HG02759 (cell line): Measurements from ENCODE around the gene TBC1D19.

Experiments
- ATAC-seq: cut with Tn5 transposase; IDR thresholded peaks from one replicate; pipeline ENCODE4 v1.9.1; 2021; ENCODE audit warnings: mild to moderate bottlenecking, moderate library complexity; ENCODE audit not compliant: unreplicated experiment

TBC1D19 gene

GRCh38 chr4:26779224-26779623, 195.3 kb downstream of the TBC1D19 start:
- ATAC-seq = no peak

DNA sequence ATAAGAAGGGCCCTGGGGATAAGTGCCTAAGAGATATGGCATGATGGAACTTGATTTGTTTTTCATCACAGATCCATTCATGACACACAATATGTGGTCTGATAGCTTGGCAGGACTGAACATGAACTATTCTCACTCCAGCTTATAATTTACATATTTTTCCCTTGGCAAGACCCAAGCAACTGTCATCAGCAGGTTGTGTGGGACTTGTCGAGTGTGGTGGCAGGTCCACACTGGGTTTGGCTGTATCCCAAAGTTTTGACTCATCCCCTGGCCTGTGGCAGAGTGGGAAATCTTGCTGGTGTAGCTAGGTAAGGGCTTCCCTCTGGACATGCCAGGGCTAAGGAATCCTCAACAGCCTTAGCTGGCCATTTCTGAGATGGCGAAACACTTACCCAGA, 195.8 kb downstream of the TBC1D19 start:
- no peak for ATAC-seq

- peak; percentile 90 for ATAC-seq
These were observed 196.7 kb downstream of the TBC1D19 start for GRCh38 chr4:26780539-26780938.

- no peak for ATAC-seq
These were observed 198.4 kb downstream of the TBC1D19 start for GRCh38 chr4:26782168-26782829.

DNA sequence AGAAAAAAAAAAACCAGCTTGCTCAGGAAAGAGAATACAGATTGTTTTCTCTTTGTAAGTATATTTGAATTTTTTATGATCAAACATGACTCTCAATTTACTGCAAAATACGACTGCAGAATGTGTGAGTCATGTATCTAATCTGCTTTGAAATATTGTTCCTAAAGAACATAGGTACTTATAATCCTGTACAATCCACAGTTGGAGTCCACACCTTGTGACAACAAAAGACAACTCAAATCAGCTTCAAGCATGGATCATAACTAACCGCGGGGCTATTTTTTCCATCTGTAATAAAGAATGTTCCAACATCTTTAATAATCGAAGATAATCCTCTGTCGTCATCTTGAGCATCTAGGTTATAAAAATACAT, 198.9 kb downstream of the TBC1D19 start:
- no peak for ATAC-seq

- no peak for ATAC-seq
These were observed 200.5 kb downstream of the TBC1D19 start for GRCh38 chr4:26784207-26784865.

DNA sequence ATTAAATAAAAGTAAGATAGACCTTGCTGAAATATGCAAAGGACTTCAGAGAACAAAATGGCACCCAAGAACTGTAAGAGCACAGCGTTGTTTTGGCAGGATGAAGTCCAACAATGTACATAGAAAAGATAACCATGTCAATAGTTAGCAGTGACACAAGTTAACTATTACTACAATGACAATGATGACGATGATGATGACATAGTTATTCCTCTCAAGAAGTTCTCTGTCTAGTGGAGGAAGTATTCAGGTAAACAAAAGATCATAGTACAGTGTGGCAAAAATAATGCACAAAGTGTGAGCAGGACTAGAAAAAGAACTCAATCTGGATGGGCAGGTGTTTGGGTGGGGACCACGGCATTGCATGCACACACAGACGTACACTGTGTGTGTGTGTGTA, 201.4 kb downstream of the TBC1D19 start:
- no peak for ATAC-seq

- no peak for ATAC-seq
These were observed 201.9 kb downstream of the TBC1D19 start for GRCh38 chr4:26785810-26786209.

DNA sequence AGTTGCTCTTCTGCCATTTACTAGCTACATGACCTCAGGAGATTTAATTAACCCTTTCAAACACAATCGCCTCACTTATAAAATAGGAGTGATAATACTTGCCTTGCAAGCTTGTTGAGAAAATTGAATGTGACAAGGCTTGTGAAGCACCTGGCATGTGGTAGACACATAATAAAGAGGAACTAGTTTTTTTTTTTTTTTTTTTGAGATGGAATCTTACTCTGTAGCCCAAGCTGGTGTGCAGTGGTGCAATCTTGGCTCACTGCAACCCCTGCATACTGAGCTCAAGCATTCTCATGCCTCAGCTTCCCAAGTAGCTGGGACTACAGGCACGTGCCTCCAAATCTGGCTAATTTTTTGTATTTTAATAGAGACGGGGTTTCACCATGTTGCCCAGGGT, 203.0 kb downstream of the TBC1D19 start:
- no peak for ATAC-seq

DNA sequence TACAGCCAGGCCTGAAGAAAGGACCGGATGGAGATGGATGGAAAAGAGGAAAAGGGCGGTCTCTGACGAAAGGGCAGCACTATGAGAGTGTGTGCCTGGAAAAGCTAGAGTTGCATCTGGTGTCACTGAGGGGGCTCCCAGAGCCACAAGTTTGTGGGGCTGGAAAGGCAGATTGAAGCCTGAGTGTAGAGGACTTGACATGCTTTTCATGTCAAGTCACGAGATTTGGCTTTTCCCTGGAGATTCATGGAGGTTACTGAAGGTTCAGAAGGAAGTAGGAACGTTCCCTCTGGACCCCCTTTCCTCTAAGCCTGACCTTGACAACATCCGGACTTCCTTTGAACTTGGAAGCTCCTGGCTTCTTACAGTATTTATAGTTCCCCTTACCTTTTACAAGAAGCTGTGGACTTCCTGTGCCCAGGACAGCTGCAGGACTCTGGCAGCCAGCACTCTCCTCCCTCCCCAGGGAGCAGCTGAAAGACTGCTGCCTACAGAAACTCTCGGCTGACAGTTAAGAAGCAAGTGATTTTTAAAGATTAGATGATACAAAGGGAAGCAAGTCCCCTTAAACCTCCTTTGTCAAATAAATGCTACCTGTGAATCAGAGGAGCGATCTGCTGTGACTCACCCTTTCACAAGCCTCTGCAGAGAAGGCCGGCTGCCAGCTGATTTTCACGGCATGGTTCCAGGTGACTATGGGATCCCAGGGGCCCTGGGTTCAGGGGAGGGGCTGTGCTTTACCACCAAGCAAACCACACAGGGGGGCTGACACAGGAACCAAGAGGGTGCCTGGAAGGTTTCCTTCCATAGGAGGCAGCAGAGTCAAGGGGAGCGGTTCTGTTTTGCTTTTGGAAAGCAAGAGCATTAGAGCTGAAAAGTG, 203.8 kb downstream of the TBC1D19 start:
- peak; percentile 64 for ATAC-seq

DNA sequence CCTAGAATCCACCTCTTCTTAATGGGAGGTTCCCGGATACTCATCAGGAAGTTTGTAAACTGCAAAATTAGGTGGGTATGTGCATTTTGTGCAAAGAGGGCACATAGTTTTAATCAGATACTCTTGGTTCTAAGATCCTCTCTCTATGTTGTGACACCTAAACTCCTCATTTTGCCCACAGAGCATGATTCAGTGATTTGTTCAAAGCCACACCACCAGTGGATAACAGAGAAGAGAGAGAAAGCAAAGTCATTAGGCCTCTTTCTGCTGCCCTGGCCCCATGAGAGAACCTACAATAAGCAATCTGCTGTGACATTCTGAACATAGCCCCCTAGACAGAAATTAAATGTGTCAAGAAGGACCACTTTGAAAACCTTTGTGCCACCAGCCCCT, 204.5 kb downstream of the TBC1D19 start:
- peak; percentile 12 for ATAC-seq

DNA sequence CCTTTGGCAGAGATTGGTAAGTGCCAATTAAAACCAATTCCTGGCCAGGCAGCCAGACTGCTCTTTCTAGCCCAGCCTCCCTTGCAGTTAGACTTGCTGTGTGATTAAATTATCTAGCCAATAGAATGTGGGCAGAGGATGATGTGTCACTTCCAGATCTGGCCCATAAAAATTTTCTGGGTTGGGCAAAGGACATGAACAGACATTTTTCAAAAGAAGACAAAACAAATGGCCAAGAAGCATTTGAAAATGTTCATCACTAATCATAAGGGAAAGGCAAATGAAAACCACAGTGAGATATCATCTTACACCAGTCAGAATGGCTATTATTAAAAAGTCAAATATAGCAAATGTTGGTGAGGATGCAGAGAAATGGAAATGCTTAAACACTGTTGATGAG, 205.3 kb downstream of the TBC1D19 start:
- no peak for ATAC-seq

DNA sequence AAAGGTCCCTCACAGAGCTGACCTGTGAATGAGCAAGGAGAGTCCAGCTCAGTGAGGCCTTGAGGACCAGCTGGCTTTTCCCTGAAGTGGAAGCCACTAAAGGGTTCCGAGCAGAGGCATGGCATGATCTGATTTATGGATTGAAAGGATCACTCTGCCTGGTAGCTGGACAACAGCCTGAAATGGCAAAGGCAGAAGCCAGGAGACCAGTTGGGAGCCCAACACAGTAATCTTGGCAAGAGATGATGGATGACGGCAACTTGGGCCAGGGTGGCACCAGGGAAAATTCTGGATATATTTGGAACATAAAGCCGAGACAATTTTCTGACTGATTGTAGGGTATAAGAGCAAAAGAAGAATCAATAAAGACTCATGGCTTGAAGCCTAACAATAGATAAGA, 207.5 kb downstream of the TBC1D19 start:
- no peak for ATAC-seq

DNA sequence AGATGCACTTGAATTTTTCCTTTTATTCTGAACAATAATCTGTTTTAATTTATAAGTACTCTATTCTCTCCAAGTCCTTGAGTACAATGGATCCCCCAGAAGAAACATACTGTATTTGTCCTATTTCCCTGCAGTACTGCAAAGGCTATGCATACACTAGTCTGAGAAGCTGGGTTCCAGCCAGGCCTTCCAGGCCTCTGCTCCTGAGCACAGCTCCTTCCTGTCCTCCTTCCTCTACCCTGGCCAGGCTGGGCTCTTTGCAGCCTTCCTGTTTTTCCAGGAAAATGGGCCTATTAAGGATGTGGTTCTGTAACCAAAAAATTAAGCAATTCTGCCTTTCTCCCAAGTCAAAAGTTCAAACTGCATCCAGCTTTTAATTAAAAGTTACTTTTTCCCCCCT, 208.8 kb downstream of the TBC1D19 start:
- no peak for ATAC-seq

DNA sequence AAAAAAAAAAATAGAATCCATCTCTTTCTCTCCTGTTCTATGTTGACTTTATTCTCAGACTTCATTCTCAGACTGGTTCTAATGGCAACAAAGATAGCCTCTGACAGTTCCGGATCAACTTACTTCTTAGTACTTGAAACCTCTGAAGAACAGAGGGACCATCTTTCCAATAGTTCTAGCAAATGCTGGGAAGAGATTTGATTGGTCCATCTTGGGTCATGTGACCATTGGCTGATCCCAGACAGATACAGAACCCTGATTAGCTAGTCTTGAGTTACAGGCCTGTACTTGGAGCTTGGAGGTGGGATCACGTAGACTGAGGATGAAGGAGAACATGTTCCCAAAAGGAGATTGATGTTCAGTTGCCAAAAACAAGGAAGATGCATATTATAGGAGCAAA, 209.9 kb downstream of the TBC1D19 start:
- no peak for ATAC-seq

DNA sequence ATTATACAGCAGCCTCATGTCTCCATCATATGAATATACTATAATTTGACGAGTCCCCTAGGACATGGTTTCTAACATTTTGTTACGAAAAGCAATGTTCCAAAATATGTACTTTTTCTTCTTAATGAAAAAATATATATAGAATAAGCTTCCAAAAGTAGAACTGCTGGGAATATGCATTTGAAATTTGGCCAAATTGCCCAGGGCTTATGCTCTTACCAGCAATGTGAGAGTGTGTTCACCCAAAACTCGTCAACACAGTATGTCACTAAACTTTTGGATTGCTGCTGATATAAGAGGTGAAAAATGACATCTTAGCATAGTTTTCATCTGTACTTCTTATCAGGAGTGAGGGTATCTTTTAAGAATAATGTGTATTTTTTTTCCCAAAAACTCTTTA, 212.2 kb downstream of the TBC1D19 start:
- no peak for ATAC-seq

GRCh38 chr4:26802790-26803189, 218.9 kb downstream of the TBC1D19 start:
- no peak for ATAC-seq

DNA sequence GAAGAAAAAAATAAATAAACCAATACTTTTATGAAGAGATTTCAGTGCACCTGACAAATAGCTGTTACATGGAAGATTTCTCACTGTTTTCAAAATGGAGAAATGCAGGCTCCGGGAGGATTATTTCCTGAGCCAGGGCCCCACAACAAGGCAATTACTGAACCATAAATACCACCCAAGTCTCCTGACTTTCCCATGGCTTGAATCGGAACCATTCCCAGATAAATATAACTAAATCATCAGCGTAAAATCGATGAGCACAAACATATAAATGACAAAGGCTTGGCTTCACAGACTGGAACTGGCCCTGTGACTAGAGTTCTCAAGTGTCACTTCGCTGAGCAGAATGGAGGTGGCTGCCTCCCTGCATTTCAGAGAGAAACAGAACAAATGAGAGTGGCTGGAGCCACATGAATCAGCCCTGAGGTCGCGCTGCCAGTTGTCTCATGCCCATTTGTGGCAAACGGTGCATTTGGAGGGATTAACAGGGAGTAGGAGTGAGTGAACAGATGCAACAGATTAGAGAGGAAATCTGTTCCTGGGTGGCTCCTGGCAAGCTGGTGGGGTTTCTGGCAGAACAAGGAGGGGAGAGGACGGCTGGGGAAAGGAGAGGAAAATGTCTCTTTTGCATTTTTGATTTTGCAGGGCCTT, 219.5 kb downstream of the TBC1D19 start:
- no peak for ATAC-seq

DNA sequence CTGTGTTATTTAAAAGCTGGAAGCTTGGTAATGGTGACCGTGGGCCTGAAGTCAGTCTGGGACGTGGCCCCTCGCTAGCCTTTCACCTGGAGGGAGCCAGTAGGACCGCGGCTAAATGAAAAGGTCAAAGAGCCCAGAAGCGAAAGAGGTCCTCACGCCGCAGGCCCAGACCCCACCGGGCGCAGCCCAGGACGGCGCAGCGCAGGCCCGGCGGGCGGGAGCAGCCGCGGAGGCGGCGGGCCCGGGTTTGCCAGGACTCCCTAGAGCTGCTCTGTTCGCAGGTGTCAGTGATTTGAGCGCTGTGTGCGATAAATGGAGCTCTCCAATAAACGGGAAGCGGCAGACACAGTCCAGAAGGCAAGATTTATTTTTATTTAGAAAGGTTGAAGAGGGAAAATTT, 220.6 kb downstream of the TBC1D19 start:
- ATAC-seq = no peak

DNA sequence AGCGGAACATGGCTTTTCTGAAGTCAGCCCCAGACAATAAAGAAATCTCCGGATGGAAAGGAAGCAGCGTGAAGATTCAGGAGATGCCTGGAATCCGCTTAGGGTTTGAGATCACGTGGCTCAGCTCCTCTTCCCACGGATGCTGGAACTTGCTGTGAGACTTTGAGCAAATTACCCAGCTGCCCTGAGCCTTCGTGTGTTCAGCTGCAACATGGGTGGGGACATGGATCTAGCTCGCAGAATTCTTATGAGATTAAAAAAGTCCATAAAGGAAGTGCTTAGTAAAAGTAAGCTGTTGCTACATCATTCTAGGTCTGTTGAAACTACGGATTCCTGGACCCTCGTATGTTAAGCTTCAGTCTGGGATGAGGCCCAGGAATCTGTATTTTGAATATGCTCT, 221.0 kb downstream of the TBC1D19 start:
- no peak for ATAC-seq
